Loucy (cell line): ENCODE measurements around the gene PPP3CA.

Experiments used
- CTCF ChIP-seq: fragments of 200-600 bp; sonication (generic); conservative IDR thresholded peaks from 2 replicates; pipeline ENCODE4 v1.5.1; 2014; ENCODE audit warnings: mild to moderate bottlenecking, antibody characterized with exemption, low read length
- EZH2phosphoT487 ChIP-seq: fragments of 200-600 bp; IDR thresholded peaks from 2 replicates; pipeline ENCODE4 v1.6.1; 2018; ENCODE audit warnings: antibody characterized with exemption, mild to moderate bottlenecking, moderate library complexity, borderline replicate concordance

- TF ChIP-seq CTCF (no peak), EZH2phosphoT487 (no peak)
Observed at GRCh38 chr4:101103381-101104142, 243.8 kb downstream of the PPP3CA start.
